HEK293T (cell line): ENCODE measurements around the gene ZNF717.

Source experiments
- ARNT ChIP-seq: fragments of 450-650 bp; IDR thresholded peaks from 2 replicates; pipeline ENCODE4 v1.6.1; 2017; ENCODE audit warnings: mild to moderate bottlenecking
- BHLHE40 ChIP-seq: fragments of 450-650 bp; IDR thresholded peaks from 2 replicates; pipeline ENCODE4 v1.6.1; 2016; ENCODE audit warnings: mild to moderate bottlenecking, moderate library complexity, borderline replicate concordance
- CTBP1 ChIP-seq: fragments of 450-650 bp; IDR thresholded peaks from 2 replicates; pipeline ENCODE4 v1.6.1; 2016; ENCODE audit warnings: borderline replicate concordance
- ELF4 ChIP-seq: fragments of 450-650 bp; IDR thresholded peaks from 2 replicates; pipeline ENCODE4 v1.6.1; 2017; ENCODE audit warnings: antibody characterized with exemption
- FOXA1 ChIP-seq: fragments of 450-650 bp; IDR thresholded peaks from 2 replicates; pipeline ENCODE4 v1.6.1; 2016; ENCODE audit warnings: mild to moderate bottlenecking
- LEF1 ChIP-seq: fragments of 450-650 bp; IDR thresholded peaks from 2 replicates; pipeline ENCODE4 v1.6.1; 2017; ENCODE audit warnings: mild to moderate bottlenecking, borderline replicate concordance
- PKNOX1 ChIP-seq: fragments of 450-650 bp; IDR thresholded peaks from 2 replicates; pipeline ENCODE4 v1.6.1; 2016
- SP1 ChIP-seq: fragments of 450-650 bp; IDR thresholded peaks from 2 replicates; pipeline ENCODE4 v1.6.1; 2017
- SUZ12 ChIP-seq: fragments of 450-650 bp; IDR thresholded peaks from 2 replicates; pipeline ENCODE4 v1.6.1; 2016; ENCODE audit warnings: mild to moderate bottlenecking
- TARDBP ChIP-seq: fragments of 450-650 bp; IDR thresholded peaks from 2 replicates; pipeline ENCODE4 v1.6.1; 2016

DNA sequence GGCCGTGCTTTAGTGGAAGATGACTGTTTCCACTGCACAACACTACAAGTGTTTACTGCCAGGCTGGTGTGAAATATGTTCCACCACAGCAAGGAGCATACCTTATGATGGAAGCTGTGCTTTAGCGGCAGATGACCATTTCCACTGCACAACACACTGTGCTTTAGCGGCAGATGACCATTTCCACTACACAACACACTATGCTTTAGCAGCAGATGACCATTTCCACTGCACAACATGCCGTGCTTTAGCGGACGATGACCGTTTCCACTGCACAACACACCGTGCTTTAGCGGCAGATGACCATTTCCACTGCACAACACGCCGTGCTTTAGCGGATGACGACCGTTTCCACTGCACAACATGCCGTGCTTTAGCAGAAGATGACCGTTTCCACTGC is 2.8 kb downstream of the ZNF717 start:
- no peak for TF ChIP-seq SP1
- TF ChIP-seq TARDBP = no peak
- no peak for TF ChIP-seq BHLHE40
- no peak for TF ChIP-seq ELF4
- TF ChIP-seq LEF1 = no peak
- TF ChIP-seq PKNOX1 = no peak
- no peak for TF ChIP-seq ARNT
- no peak for TF ChIP-seq SUZ12
- TF ChIP-seq CTBP1 = no peak
- no peak for TF ChIP-seq FOXA1
